Stimulated activated CD8-positive, alpha-beta memory T cell treated with anti-CD3 and anti-CD28 coated beads, Interleukin-12 subunit alpha, Interleukin-12 subunit beta, amount 100 ng/mL, for 24 hours (primary cell): Measurements from ENCODE around the gene BAG2.
A peak's percentile ranks its signal among the peaks of the same experiment; 100 is the strongest.

Source experiments
- DNase-seq: peaks from one replicate; pipeline ENCODE4 v3.0.0-alpha.2; 2020; ENCODE audit errors: extremely low read depth

The BAG2 gene

DNA sequence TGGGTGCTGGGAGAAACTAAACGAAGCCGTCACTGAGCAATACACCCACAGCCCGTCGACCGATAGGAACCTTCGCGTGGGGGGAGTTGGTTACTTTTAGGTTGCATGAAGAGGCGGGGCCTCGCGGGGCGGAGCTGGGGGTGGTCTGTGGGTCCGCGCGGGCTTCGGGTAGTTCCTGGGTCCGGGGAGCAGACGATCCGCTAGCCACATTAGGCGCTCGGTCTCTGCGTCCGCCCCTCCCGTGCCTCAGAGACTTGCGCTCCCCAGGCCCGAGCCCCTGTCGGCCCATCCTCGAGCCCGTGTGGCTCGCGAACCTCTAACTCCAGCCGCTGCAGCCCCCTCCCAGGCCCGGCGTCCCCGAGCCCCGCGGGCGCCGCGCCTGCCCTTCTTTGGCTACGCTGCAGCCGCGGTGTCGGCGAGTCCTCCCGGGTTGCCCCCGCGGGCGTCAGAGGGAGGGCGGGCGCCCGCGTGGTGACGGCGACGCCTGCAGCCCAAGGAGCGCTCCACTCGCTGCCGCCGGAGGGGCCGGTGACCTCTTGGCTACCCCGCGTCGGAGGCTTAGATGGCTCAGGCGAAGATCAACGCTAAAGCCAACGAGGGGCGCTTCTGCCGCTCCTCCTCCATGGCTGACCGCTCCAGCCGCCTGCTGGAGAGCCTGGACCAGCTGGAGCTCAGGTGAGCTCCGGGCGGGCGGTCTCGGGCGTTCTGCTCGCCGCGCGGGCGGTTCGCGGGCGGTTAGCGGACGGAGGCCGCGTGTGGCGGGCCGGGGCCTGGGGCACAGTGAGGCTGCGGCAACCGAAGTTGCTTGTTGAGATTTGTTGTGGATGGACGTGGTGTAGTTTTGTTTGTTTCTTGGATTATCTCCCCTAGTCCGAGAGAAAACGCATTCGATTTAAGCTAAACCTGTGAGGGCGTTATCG lies at the start of gene BAG2:
Gene BAG2 (plus strand): TSS at position 191 of the 920 bp plus-strand sequence. CDS start 372 bp downstream, at position 563.
- DNase-seq = peak; percentile 83

DNA sequence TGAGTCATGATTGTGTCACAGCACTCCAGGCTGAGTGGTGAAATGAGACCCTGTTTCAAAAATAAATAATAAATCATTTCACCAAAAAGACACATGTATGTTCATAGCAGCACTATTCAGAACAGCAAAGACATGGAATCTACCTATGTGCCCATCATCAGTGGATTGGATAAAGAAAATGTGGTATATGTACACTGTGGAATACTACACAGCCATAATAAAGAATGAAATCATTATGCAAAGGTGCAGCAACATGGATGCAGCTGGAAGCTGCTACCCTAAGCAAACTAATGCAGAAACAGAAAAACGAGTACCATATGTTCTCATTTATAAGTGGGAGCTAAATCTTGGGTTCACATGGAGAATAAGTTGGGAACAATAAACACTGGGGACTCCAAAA lies 49.0 kb upstream of the BAG2 start:
- DNase-seq = no peak

DNA sequence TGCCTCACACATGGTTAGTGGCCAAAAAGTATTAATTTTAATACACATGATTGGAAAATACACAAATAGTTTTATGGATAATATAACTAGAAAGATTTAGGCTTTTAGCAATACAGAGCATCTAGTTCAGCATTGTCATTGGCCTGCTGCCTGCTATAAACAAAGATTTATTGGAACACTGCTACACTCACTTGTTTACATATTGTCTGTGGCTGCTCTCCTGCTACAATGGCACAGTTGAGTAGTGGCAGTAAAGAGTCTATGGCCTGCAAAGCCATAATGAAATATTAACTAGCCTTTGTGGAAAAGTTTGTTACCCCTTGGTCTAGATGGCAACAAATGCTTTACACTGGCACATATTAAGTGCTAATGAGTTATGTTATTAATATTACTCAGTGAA lies 44.4 kb upstream of the BAG2 start:
- DNase-seq = no peak

DNA sequence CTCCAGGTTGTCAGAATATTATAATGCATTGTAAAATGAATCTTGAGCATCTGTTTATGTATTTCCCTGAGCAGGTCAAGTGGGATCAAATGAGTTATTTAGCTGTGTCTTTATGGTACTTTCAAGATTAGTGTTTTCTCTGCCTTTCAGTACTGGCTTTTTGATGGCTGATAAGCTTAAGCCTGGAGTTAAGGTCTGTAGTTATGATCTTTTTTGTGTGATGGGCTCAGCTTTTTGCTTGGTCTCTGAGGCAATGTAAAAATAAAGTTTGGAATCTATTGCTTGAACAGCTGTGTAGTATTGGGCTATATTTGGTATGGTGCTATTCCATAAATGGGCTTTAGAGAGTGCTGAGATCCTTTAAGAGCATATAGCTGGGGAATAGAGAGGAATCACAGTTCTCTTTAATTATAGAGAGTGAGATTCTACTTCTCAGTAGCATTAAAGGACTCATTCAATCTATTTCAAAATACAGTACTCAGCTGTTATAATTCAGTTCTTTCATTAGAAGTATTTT lies 41.4 kb upstream of the BAG2 start:
- DNase-seq = no peak

DNA sequence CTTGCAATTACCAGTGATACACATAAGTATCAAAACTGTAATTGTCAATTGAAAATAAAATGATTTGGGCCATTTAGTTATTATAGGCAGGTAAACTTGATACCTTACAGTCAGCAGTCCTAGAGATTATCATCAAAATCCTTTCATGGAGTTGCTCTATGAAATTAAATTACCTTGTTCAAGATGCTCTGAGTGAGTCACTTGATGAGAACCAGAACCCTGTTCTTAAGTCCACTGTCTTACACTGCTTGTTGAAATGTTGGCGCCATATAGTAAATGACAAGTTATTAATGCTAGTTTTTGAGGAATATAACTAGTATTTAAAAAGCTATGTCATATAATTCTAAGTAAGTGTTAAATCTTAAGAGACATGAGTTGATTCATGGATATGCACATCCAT lies 37.2 kb upstream of the BAG2 start:
- no peak for DNase-seq

DNA sequence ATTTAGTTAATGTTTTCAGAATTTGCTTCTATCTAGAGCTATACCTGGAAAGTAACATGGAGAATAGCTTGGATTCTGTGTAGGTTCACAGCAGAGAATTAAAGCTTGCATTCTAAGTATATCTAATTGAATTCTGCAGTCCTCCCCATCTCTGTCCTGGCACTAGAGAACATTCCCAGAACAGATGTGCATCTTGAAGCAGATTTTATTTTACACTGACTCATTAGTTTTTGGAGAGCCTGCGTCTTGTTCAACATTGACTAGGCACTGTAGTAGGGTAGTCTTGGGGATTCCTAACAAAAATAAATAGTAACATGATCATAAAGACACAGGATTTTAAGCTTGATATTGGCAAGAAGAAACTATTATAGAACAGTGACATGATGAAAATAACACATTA lies 36.2 kb upstream of the BAG2 start:
- DNase-seq = no peak

DNA sequence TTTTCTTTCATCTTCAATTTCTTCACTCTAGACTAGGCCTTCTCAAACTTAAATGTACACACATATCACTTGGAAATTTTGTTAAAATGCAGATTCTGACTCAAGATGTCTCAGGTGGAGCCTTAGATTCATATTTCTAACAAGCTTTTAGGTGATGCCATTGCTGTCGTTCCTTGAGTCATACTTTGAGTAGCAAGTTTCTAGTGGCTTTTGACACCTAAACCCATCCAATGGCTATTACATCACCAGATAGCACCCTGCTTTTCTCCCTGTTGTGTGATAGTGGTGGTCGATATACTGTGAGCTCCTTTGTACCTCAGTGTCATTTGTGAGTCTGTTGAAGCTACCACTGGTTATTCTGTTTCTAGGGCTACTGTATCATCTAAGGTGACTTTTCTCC lies 34.8 kb upstream of the BAG2 start:
- no peak for DNase-seq

DNA sequence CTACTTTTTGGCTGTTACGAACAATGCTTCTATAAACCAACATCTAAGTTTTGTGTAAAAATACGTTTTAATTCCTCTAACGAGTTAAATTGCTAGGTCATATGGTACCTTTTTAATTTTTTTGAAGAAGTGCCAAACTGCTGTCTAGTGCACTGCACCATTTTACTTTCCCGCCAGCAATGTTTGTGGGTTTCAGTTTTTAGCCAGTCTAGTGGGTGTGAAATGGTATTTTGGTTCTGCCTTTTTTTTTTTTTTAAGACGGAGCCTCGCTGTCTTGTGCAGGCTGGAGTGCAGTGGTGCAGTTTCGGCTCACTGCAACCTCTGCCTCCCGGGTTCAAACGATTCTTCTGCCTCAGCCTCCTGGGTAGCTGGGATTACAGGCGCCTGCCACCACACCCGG lies 34.1 kb upstream of the BAG2 start:
- DNase-seq = no peak

DNA sequence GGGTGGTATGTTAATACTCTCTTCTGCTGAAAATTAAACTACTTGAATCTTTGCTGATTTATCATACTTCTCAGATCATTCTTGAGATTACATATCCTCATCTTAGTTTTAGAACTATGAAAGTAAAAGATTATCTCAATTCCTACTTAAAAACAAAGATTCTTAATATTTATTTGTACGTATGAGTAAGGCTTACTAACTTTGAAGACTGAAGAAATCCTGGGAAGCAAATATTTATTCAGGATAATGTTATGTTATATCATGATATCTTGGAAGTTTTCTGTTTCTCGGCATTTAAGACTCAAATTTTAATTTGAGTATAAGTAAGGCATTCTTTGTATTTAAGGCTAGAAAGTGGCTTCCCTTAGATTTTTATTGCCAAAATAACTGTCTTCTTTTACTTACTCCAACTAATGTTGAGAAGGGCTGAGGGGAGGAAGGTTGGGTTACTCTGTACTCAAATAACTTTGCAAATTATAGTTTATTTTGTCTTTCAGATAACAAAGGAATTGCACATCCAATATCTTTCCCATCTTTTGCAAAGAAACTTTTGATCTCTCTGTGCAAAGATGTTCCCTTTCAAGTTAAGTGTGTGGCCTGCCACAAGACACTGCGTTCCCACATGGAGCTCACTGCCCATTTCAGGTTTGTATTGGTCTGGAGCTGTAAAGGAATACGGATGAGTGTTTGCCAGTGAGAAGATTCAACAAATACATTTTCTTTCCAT lies 30.5 kb upstream of the BAG2 start:
- DNase-seq = no peak

DNA sequence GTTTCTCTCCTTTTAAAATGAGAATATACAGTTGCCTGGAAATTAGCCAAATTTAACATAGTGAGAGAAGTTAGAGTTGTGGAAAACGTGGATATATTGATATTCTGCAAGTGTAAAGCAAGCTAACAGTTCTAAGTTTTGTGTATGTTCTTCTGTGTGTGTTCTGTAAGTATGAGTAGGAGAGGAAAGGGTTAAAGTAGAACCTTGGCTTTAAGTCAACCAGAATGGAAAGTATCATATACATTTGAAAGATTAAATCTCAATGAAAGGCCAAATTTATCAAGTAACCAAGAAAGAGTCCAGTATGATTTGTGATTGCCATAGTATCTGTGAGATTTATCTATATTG lies 30.0 kb upstream of the BAG2 start:
- DNase-seq = no peak

DNA sequence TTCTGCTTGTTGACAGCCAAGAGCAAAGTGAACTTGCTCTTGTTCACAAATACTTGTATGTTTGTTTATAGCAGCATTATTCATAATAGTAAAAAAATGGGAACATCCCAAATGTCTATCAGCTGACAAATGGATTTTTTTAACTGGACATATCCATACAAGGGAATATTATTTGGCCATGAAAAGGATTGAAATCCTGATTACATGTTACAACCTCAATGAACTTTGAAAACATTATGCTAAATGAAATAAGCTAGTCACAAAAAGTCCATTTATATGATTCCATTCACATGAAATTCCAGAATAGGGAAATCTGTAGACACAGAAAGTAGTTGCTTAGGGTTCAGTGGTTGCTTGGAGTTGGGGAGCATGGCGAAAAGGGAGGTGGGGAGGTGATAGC lies 28.4 kb upstream of the BAG2 start:
- DNase-seq = no peak

DNA sequence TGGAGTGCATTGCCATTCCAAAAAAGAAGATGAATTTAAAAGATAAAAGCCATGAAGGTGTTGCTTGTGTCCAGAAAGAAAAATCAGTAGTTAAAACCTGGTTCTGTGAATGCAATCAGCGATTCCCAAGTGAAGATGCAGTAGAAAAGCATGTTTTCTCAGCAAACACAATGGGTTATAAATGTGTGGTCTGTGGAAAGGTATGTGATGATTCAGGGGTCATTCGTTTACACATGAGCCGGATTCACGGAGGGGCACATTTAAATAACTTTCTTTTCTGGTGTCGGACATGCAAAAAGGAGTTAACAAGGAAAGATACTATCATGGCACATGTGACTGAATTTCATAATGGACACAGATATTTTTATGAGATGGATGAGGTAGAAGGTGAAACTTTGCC lies 24.7 kb upstream of the BAG2 start:
- no peak for DNase-seq

DNA sequence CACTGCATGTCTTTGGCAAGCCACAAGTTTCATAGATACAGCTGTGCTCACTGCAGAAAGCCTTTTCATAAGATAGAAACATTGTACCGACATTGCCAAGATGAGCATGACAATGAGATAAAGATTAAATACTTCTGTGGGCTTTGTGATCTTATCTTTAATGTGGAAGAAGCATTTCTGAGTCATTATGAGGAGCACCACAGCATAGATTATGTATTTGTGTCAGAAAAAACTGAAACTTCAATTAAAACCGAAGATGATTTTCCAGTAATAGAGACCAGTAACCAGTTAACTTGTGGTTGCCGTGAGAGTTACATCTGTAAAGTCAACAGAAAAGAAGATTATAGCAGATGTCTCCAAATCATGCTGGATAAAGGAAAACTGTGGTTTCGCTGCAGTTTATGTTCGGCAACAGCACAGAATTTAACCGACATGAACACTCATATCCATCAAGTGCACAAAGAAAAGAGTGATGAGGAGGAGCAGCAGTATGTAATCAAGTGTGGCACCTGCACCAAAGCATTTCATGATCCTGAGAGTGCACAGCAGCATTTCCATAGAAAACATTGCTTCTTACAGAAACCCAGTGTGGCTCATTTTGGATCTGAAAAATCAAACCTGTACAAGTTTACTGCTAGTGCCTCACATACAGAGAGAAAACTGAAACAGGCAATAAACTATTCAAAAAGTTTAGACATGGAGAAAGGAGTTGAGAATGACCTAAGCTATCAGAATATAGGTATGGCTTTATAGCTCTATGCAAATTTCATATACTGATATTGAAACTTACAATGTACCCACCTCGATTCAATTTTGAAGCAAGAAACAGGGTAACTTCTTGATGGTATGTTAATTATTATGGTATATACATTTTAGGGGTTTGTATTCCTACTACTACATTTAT lies 23.9 kb upstream of the BAG2 start:
- no peak for DNase-seq

DNA sequence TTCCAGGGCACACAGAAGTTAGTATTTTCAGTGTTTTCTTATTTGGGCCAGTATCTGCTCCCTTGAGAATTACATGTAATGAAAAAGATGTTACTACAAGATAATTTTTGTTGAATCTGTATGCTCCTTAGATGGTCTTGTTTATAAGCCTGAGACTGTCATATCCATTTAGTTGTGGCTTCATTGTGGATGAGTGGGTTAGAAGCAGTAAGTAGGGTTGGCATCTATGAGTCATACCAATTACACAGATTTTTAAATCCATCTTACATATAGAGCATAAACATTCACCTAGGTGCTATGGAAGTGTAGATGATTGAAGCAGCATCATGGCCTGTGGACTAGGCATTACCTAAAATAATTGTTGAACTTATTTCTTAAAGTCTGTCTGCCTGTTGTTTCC lies 13.5 kb upstream of the BAG2 start:
- DNase-seq = no peak

DNA sequence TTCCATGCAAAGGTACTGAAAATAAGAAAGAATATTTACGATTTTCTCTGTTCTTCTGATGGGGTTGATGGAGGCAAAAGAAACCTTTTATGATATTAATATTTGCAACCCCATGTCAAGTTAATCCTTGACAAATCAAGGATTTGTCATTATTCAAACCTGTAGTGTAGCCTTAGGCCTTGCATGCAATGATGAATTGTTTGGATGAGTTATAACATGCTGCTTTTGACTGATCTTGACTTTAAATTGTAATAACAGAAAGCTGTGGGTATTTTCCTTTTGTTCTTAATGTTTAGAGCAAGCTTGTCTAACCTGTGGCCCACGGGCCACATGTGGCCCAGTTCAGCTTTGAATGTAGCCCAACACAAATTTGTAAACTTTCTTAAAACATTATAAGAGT lies 13.0 kb upstream of the BAG2 start:
- DNase-seq = no peak

DNA sequence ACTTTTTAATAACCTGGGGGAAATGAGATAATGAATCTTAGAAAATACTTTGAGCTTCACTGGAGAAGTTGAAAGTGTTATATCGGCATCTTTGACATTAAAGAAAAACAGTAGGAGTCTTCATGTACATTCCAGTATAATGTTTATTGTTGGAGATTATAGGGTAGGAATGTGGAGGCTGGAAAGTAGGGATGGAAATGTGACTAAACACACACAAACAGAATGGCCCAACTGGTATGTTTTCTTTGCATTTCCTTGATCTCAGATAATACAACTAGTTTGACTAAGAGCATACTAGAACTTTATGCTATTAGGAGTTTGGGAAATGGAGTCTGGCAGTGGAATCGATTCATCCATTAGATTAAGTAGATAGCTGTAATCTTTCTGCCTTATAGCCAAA lies 10.1 kb upstream of the BAG2 start:
- DNase-seq = no peak

DNA sequence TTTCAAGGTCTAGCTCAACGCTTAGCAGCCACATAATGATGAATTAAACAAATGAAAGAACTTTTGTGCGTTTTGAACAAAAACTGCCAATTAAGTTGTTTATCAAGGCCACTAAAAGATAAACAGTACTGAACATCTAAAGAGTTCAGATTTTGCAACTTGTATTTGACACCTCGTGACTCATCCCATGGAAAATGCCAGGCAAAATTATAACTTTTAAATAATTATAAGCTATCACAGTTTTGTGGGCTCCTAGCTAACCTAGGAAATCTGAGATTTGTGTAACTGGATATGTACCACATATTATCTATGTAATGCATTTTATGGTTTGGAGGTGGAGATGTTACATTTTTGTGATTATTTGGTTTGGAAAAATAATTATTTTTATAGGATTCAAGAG lies 9.6 kb upstream of the BAG2 start:
- no peak for DNase-seq

DNA sequence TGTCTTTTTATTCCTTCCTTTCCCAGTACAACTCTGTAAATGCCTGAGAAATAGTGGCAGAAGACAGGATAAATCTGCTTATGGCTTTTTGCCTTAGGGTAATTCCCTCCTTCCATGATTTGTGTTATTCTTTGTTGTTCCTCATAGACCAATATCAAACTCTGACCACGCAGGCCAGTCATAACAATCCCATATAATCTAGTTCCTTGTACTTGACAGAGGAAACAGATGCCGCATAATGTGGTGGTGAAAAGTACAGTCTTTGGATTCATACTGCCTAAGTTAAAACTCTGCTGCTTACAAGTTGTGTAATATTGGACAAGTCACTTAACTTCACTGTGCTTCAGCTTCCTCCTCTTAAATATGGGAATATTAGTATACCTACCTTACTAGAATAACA lies 8.2 kb upstream of the BAG2 start:
- DNase-seq = no peak

DNA sequence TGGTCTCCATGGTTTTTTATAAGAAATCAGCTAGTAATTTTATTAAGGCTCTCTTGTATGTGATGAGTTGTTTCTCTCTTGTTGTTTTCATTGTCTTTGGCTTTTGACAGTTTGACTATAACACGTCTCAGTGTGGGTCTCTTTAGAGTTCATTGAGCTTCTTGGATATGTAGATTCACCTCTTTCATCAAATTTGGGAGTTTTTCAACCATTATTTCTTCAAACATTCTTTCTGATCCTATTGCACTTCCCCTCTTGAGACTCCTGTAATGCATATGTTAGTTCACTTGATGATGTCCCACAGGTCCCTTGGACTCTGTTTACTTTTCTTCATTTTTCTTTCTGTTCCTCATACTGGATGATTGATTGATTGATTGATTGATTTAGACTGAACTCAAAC lies 7.0 kb upstream of the BAG2 start:
- no peak for DNase-seq

DNA sequence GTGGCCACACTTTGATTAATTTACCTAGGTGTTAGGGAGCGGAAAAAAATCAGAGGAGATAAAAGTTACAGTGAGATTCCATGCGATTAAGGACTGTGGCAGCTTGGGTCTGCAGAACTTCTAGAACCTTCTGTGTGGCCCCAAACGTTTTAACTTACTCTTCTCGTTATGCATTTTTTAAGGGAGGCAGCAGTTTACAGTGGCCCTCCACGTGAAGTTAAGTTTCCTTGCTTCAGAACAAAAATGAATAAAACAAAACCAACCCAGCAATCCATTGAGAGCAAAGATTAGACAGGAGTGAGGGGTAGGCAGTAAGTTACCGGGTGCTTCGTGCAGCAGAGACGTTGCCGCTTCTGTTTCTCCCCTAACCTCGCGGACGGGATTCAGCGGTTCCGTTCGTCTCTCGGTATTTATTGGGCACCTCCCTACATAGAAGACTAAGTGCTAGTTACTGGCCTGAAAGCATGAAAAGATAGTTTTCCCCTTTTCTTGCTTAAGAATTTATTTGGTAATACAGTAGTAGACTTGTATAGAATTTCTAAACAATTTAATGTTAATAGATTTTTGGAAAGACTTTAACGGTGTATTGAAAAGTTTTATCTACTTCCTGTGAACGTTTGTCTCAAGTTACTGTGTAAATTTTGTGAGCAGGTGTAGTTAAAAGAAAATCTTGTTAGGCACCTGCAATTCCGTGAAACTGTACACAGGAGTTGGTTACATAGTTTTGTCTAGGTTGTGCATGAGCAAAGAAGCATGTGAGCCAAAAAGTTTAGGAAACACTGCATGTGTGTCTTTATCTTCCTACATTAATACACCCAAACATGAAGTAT lies 1.1 kb downstream of the BAG2 start:
- DNase-seq = no peak

DNA sequence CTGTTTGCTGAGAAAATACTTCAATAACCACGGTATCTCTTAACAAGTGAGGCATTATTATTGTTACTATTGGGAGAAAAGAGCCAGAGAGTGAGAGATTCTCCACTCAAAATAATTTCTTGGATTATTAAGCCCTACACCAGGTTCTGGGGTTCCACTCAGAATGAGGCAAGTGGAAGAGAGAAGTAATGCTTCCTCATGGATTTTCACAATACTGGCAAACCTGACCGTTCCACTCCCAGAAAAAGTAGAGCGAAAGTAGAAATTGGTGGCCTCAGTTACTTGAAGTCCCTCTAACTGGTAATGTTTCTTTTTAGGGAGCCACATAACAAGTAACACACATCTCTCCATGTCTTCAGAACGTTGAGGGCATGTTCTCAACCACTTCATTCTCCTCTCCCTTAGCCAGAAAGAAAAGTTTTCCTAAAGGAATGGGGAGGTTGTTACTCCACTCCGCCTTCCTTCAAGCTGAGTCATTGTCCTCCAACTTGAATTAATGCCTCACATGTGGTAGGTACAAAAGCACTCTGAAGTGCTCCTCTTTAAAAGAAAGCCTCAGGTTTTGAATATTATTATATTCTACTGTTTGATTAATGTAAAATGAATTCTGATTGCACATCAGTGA lies 1.9 kb downstream of the BAG2 start:
- DNase-seq = no peak
